Body of pancreas (tissue), 4 donors: Measurements from ENCODE around the gene AAGAB.

Experiments used
- POLR2A ChIP-seq, 3 donors: fragments of 450-650 bp; IDR thresholded peaks; one replicate each; pipeline ENCODE4 v1.6.1; 2016; ENCODE audit warnings: antibody characterized with exemption in 3 of 3, mild to moderate bottlenecking in 2 of 3
- TF ChIP-seq, protein P1 (sequence below), 7 experiments: fragments of 450-650 bp in 4 of 7; fragments of 200-600 bp in 3 of 7; sonication (generic) in 3 of 7; IDR thresholded peaks; one replicate each; pipeline ENCODE4 v1.5.1; 2016 to 2019; ENCODE audit warnings: antibody characterized with exemption in 7 of 7

DNA sequence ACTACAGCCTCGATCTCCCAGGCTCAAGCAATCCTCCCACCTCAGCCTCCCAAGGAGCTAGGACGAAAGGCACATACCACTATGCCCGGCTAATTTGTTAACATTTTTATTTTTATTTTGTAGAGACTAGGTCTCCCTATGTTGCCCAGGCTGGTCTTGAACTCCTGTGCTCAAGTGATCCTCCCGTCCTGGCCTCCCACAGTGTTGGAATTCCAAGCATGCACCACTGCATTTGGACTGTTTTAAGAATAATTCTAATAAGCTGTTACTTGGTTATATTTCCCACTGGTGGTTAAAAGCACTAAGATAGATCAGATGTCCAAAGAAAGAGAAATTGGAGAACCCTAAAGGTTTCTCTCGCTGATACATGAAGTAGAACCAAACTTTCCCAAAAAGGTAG, 3.1 kb downstream of the AAGAB start:
- TF ChIP-seq, protein P1, sequence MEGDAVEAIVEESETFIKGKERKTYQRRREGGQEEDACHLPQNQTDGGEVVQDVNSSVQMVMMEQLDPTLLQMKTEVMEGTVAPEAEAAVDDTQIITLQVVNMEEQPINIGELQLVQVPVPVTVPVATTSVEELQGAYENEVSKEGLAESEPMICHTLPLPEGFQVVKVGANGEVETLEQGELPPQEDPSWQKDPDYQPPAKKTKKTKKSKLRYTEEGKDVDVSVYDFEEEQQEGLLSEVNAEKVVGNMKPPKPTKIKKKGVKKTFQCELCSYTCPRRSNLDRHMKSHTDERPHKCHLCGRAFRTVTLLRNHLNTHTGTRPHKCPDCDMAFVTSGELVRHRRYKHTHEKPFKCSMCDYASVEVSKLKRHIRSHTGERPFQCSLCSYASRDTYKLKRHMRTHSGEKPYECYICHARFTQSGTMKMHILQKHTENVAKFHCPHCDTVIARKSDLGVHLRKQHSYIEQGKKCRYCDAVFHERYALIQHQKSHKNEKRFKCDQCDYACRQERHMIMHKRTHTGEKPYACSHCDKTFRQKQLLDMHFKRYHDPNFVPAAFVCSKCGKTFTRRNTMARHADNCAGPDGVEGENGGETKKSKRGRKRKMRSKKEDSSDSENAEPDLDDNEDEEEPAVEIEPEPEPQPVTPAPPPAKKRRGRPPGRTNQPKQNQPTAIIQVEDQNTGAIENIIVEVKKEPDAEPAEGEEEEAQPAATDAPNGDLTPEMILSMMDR (IDR thresholded peaks at IDR 0.05) = no peak
- no peak for TF ChIP-seq POLR2A (IDR thresholded peaks at IDR 0.05)
